NCI-H345 treated with DMSO at 0.1 percent for 48 hours (cell line): Measurements from ENCODE around the gene PLA2G12B.
"Not testable (repeated sequence)": the region's sequence is repeated elsewhere in the genome, so short reads cannot be mapped to it uniquely, and the experiment has no call there.

ENCODE experiments used
- DNase-seq: peaks from one replicate; lab custom pipeline; 2025; ENCODE audit not compliant: unreplicated experiment; lab: John Stamatoyannopoulos, UW

PLA2G12B gene

GRCh38 chr10:72954596-72955554 lies at the start of gene PLA2G12B:
TSS of gene PLA2G12B (minus strand) at chr10:72954806. CDS start at chr10:72954685, 121 bp downstream.
- DNase-seq: peak; percentile 56

GRCh38 chr10:73003822-73004221 lies 49.2 kb upstream of the PLA2G12B start:
- no peak for DNase-seq

GRCh38 chr10:73000973-73001372 lies 46.4 kb upstream of the PLA2G12B start:
- DNase-seq: no peak

- DNase-seq: no peak
These were observed 42.5 kb upstream of the PLA2G12B start for GRCh38 chr10:72997099-72997498.

GRCh38 chr10:72995459-72995858 lies 40.9 kb upstream of the PLA2G12B start:
- DNase-seq: not testable (repeated sequence)

- DNase-seq: not testable (repeated sequence)
These were observed 35.2 kb upstream of the PLA2G12B start for GRCh38 chr10:72989771-72990170.

- DNase-seq: not testable (repeated sequence)
These were observed 30.0 kb upstream of the PLA2G12B start for GRCh38 chr10:72984618-72985017.

GRCh38 chr10:72981882-72982529 lies 27.4 kb upstream of the PLA2G12B start:
- DNase-seq: no peak

GRCh38 chr10:72981028-72981881 lies 26.6 kb upstream of the PLA2G12B start:
- DNase-seq: no peak

- no peak for DNase-seq
These were observed 25.7 kb upstream of the PLA2G12B start for GRCh38 chr10:72980348-72980747.

- no peak for DNase-seq
These were observed 25.1 kb upstream of the PLA2G12B start for GRCh38 chr10:72979709-72980108.

GRCh38 chr10:72976886-72977285 lies 22.3 kb upstream of the PLA2G12B start:
- DNase-seq: no peak

GRCh38 chr10:72956001-72956400 lies 1.4 kb upstream of the PLA2G12B start:
- no peak for DNase-seq

- no peak for DNase-seq
These were observed 393 bp downstream of the PLA2G12B start for GRCh38 chr10:72954230-72954595.

- DNase-seq: no peak
These were observed 919 bp downstream of the PLA2G12B start for GRCh38 chr10:72953687-72954086.

GRCh38 chr10:72952642-72953158 lies 1.9 kb downstream of the PLA2G12B start:
- peak; percentile 36 for DNase-seq

GRCh38 chr10:72952189-72952588 lies 2.4 kb downstream of the PLA2G12B start:
- DNase-seq: no peak

GRCh38 chr10:72951760-72952159 lies 2.8 kb downstream of the PLA2G12B start:
- no peak for DNase-seq

- DNase-seq: no peak
These were observed 5.8 kb downstream of the PLA2G12B start for GRCh38 chr10:72948762-72949161.

- no peak for DNase-seq
These were observed 7.6 kb downstream of the PLA2G12B start for GRCh38 chr10:72946963-72947362.
